ENCODE data around the gene OR52E8.

- TF ChIP-seq CTCF (IDR thresholded peaks at IDR 0.05) (no peak), EZH2 (IDR thresholded peaks at IDR 0.05) (no peak)
These were observed 21.1 kb upstream of the OR52E8 start for GRCh38 chr11:5878564-5878963.

Measured in neural progenitor cell (in vitro differentiated cells).